PFSK-1 (cell line): ENCODE measurements around the gene SRPRB.

Experiments used
- FOXP2 ChIP-seq: optimal IDR thresholded peaks from 2 replicates; pipeline ENCODE3; 2011; ENCODE audit warnings: borderline replicate concordance, control low read depth, inconsistent platforms; ENCODE audit not compliant: insufficient read depth; ENCODE audit errors: extremely low read length, extremely low read depth
- POLR2AphosphoS5 ChIP-seq: IDR thresholded peaks from 2 replicates; pipeline ENCODE4 v1.6.1; 2012; ENCODE audit warnings: low read depth, mild to moderate bottlenecking, control low read depth, low read length, moderate library complexity
- REST ChIP-seq, 2 experiments: IDR thresholded peaks; 2 replicates each; pipeline versions ENCODE4 v1.6.1 to v1.8.0; 2011 to 2012; ENCODE audit warnings: low read depth in 2 of 2, low read length in 2 of 2, control low read depth in 1 of 2, inconsistent platforms in 1 of 2, mild to moderate bottlenecking in 1 of 2, moderate library complexity in 1 of 2; ENCODE audit not compliant: insufficient read depth in 1 of 2
- SIN3A ChIP-seq: IDR thresholded peaks from 2 replicates; pipeline ENCODE4 v1.6.1; 2012; ENCODE audit warnings: mild to moderate bottlenecking, low read length, moderate library complexity, borderline replicate concordance; ENCODE audit not compliant: insufficient read depth
- TAF1 ChIP-seq: IDR thresholded peaks from 2 replicates; pipeline ENCODE4 v1.6.1; 2012; ENCODE audit warnings: low read length, control low read depth, borderline replicate concordance; ENCODE audit not compliant: insufficient read depth

Gene SRPRB

GRCh38 chr3:133834621-133835417, 29.2 kb downstream of the SRPRB start:
- no peak for TF ChIP-seq FOXP2
- TF ChIP-seq REST (IDR thresholded peaks at IDR 0.05; ENCODE audit: insufficient read depth in 1 of 2, low read depth in 2 of 2, low read length in 2 of 2) = no peak
- no peak for TF ChIP-seq TAF1

- TF ChIP-seq FOXP2 = no peak
- no peak for TF ChIP-seq TAF1
- TF ChIP-seq POLR2AphosphoS5 = no peak
- TF ChIP-seq SIN3A = no peak
- no peak for TF ChIP-seq REST (IDR thresholded peaks at IDR 0.05; ENCODE audit: insufficient read depth in 1 of 2, low read depth in 2 of 2, low read length in 2 of 2)
These were observed 29.8 kb downstream of the SRPRB start for GRCh38 chr3:133835418-133835743.

DNA sequence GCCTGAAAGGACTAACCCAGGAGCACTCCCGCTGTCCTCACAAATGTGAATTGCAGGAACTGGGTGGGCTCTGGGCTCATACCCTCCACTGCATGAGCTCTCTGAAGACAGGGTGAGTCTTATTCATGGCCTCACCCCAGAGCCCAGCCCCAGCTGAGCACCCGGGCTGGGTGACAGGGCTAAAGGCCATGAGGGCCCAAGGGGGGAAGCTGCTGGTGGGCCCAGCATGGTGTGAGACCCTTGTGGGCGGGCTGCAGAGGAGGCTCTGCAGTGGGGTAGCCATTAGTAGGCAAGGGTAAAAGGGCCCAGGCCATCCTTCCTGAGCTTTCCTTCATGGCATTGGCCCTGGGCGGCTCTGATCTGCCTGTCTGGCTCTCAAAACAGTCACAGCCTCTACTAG, 30.3 kb downstream of the SRPRB start:
- no peak for TF ChIP-seq POLR2AphosphoS5
- no peak for TF ChIP-seq TAF1
- no peak for TF ChIP-seq REST (IDR thresholded peaks at IDR 0.05; ENCODE audit: insufficient read depth in 1 of 2, low read depth in 2 of 2, low read length in 2 of 2)
- no peak for TF ChIP-seq FOXP2
- no peak for TF ChIP-seq SIN3A

DNA sequence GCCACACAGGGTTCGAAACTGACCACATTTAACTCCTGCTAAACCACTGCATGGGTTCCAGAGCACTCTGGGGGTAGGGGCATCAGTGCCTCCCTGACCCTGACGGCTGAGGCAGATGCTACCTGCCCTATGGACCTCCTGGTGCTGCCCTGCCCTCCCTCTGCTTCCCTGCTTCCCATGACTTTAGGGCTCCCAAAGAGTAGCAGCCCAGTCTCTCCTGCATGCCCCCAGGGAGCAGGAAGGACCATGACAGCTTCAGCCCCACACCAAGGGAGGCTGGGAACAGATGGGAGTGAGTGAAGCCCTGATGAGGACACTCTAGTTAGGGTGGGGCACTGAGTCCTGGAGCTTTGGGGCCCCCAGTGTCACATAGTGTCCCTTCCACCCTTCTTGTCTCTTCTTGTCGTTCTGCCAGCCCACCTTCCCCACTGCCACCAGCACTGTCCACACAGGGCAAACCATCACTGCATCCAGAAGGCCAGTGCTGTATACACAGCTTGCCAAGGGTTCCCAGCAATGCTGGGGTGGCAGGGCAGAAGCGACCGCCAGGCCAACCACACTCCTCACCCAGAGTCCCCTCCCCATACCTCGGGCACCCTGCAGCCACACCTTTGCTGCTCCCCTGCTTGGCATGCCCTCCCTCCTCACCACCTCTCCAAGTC, 31.0 kb downstream of the SRPRB start:
- TF ChIP-seq SIN3A = no peak
- TF ChIP-seq TAF1 = no peak
- no peak for TF ChIP-seq POLR2AphosphoS5
- no peak for TF ChIP-seq FOXP2
- no peak for TF ChIP-seq REST (IDR thresholded peaks at IDR 0.05; ENCODE audit: insufficient read depth in 1 of 2, low read depth in 2 of 2, low read length in 2 of 2)
